HEK293 (cell line): ENCODE results near the gene PCDHA9.

Source experiments
- OVOL3 ChIP-seq: fragments of 450-650 bp; formaldehyde crosslinking; IDR thresholded peaks from 2 replicates; pipeline ENCODE4 v1.5.1; 2016; ENCODE audit warnings: missing biosample characterization, missing genetic modification characterization
- SP2 ChIP-seq: fragments of 450-650 bp; formaldehyde crosslinking; IDR thresholded peaks from 2 replicates; pipeline ENCODE4 v1.5.1; 2016; ENCODE audit warnings: missing biosample characterization, missing genetic modification characterization
- SP3 ChIP-seq: fragments of 450-650 bp; formaldehyde crosslinking; IDR thresholded peaks from 2 replicates; pipeline ENCODE4 v1.5.1; 2016; ENCODE audit warnings: missing biosample characterization, missing genetic modification characterization
- ZBTB26 ChIP-seq: fragments of 450-650 bp; formaldehyde crosslinking; optimal IDR thresholded peaks from 2 replicates; pipeline ENCODE3; 2016; ENCODE audit warnings: missing biosample characterization, mild to moderate bottlenecking, missing genetic modification characterization
- ZFP41 ChIP-seq: fragments of 450-650 bp; formaldehyde crosslinking; IDR thresholded peaks from 2 replicates; pipeline ENCODE4 v1.5.1; 2016; ENCODE audit warnings: missing biosample characterization, missing genetic modification characterization, borderline replicate concordance
- ZNF169 ChIP-seq: fragments of 450-650 bp; formaldehyde crosslinking; IDR thresholded peaks from 2 replicates; pipeline ENCODE4 v1.5.1; 2016; ENCODE audit warnings: missing biosample characterization, missing genetic modification characterization
- ZNF24 ChIP-seq: fragments of 450-650 bp; formaldehyde crosslinking; IDR thresholded peaks from 2 replicates; pipeline ENCODE4 v1.5.1; 2016; ENCODE audit warnings: missing biosample characterization, missing genetic modification characterization
- ZNF274 ChIP-seq, 2 experiments: fragments of 200-500 bp in 1 of 2; fragments of 450-650 bp in 1 of 2; sonication (Bioruptor generic) in 1 of 2; formaldehyde crosslinking in 1 of 2; IDR thresholded peaks; 2 replicates each; pipeline versions ENCODE4 v1.5.1 to v1.6.1; 2014 to 2016; ENCODE audit warnings: borderline replicate concordance in 1 of 2, inconsistent platforms in 1 of 2, low read length in 1 of 2, missing biosample characterization in 1 of 2, missing genetic modification characterization in 1 of 2
- ZNF302 ChIP-seq: fragments of 450-650 bp; formaldehyde crosslinking; IDR thresholded peaks from 2 replicates; pipeline ENCODE4 v1.5.1; 2016; ENCODE audit warnings: missing biosample characterization, missing genetic modification characterization, low read depth
- ZNF513 ChIP-seq: fragments of 450-650 bp; IDR thresholded peaks from 2 replicates; pipeline ENCODE4 v1.5.1; 2018; ENCODE audit warnings: missing biosample characterization, missing genetic modification characterization
- ZNF610 ChIP-seq: fragments of 450-650 bp; formaldehyde crosslinking; IDR thresholded peaks from 2 replicates; pipeline ENCODE4 v1.5.1; 2016; ENCODE audit warnings: missing biosample characterization, missing genetic modification characterization, borderline replicate concordance
- TF ChIP-seq, protein P1 (sequence below): fragments of 450-650 bp; formaldehyde crosslinking; IDR thresholded peaks from 2 replicates; pipeline ENCODE4 v1.5.1; 2016; ENCODE audit warnings: missing biosample characterization, missing genetic modification characterization
- TF ChIP-seq, protein P2 (sequence below): fragments of 450-650 bp; formaldehyde crosslinking; IDR thresholded peaks from 2 replicates; pipeline ENCODE4 v1.5.1; 2017; ENCODE audit warnings: missing biosample characterization, missing genetic modification characterization
- TF ChIP-seq, protein P3 (sequence below): fragments of 450-650 bp; formaldehyde crosslinking; IDR thresholded peaks from 2 replicates; pipeline ENCODE4 v1.5.1; 2016; ENCODE audit warnings: missing biosample characterization, missing genetic modification characterization

- TF ChIP-seq OVOL3 (tag by site-specific recombination) = no peak
- TF ChIP-seq, protein P1, sequence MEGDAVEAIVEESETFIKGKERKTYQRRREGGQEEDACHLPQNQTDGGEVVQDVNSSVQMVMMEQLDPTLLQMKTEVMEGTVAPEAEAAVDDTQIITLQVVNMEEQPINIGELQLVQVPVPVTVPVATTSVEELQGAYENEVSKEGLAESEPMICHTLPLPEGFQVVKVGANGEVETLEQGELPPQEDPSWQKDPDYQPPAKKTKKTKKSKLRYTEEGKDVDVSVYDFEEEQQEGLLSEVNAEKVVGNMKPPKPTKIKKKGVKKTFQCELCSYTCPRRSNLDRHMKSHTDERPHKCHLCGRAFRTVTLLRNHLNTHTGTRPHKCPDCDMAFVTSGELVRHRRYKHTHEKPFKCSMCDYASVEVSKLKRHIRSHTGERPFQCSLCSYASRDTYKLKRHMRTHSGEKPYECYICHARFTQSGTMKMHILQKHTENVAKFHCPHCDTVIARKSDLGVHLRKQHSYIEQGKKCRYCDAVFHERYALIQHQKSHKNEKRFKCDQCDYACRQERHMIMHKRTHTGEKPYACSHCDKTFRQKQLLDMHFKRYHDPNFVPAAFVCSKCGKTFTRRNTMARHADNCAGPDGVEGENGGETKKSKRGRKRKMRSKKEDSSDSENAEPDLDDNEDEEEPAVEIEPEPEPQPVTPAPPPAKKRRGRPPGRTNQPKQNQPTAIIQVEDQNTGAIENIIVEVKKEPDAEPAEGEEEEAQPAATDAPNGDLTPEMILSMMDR (tag by site-specific recombination) = no peak
- no peak for TF ChIP-seq ZNF302
- TF ChIP-seq ZBTB26 (tag by site-specific recombination) = no peak
- TF ChIP-seq ZNF274 (IDR thresholded peaks at IDR 0.05; ENCODE audit: low read length) = no peak
- TF ChIP-seq ZNF274 (tag by site-specific recombination; IDR thresholded peaks at IDR 0.05; ENCODE audit: borderline replicate concordance) = no peak
- TF ChIP-seq ZNF610 (tag by site-specific recombination) = no peak
- TF ChIP-seq, protein P2, sequence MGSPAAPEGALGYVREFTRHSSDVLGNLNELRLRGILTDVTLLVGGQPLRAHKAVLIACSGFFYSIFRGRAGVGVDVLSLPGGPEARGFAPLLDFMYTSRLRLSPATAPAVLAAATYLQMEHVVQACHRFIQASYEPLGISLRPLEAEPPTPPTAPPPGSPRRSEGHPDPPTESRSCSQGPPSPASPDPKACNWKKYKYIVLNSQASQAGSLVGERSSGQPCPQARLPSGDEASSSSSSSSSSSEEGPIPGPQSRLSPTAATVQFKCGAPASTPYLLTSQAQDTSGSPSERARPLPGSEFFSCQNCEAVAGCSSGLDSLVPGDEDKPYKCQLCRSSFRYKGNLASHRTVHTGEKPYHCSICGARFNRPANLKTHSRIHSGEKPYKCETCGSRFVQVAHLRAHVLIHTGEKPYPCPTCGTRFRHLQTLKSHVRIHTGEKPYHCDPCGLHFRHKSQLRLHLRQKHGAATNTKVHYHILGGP = no peak
- TF ChIP-seq, protein P3, sequence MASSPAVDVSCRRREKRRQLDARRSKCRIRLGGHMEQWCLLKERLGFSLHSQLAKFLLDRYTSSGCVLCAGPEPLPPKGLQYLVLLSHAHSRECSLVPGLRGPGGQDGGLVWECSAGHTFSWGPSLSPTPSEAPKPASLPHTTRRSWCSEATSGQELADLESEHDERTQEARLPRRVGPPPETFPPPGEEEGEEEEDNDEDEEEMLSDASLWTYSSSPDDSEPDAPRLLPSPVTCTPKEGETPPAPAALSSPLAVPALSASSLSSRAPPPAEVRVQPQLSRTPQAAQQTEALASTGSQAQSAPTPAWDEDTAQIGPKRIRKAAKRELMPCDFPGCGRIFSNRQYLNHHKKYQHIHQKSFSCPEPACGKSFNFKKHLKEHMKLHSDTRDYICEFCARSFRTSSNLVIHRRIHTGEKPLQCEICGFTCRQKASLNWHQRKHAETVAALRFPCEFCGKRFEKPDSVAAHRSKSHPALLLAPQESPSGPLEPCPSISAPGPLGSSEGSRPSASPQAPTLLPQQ (tag by site-specific recombination) = no peak
- TF ChIP-seq SP3 (tag by site-specific recombination) = no peak
- TF ChIP-seq ZNF513 (tag by site-specific recombination) = no peak
- TF ChIP-seq ZNF169 (tag by site-specific recombination) = no peak
- TF ChIP-seq SP2 (tag by site-specific recombination) = no peak
- TF ChIP-seq ZNF24 (tag by site-specific recombination) = no peak
- no peak for TF ChIP-seq ZFP41 (tag by site-specific recombination)
Measured at GRCh38 chr5:140857177-140857986, 9.2 kb downstream of the PCDHA9 start.
